Fibroblast of villous mesenchyme (primary cell): ENCODE results near the gene LYSMD3. TPM values are rescaled to one million over a fixed set of nuclear protein-coding genes. Genes with fewer than 3 reads are reported as not detected.

Source experiments
- DNase-seq: peaks from one replicate; pipeline ENCODE4 v3.0.0-alpha.2; 2010; ENCODE audit warnings: low read depth
- H3K4me3 ChIP-seq: 2 replicates; pipeline ENCODE4 v1.5.1; 2011; ENCODE audit warnings: low read depth, mild to moderate bottlenecking, low read length
- total RNA-seq: library from RNA; depleted of rRNA; stranded (reverse); fragments of >200 nt; gene quantifications from 2 replicates; pipeline ENCODE4 v1.2.3, GENCODE V29; 2012
- TF ChIP-seq, protein P1 (sequence below): IDR thresholded peaks from 2 replicates; pipeline ENCODE4 v1.5.1; 2012; ENCODE audit warnings: low read depth, mild to moderate bottlenecking, low read length; ENCODE audit not compliant: insufficient read depth

Gene LYSMD3
- total RNA-seq, 1 donor, result 28.1 TPM

- TF ChIP-seq, protein P1, sequence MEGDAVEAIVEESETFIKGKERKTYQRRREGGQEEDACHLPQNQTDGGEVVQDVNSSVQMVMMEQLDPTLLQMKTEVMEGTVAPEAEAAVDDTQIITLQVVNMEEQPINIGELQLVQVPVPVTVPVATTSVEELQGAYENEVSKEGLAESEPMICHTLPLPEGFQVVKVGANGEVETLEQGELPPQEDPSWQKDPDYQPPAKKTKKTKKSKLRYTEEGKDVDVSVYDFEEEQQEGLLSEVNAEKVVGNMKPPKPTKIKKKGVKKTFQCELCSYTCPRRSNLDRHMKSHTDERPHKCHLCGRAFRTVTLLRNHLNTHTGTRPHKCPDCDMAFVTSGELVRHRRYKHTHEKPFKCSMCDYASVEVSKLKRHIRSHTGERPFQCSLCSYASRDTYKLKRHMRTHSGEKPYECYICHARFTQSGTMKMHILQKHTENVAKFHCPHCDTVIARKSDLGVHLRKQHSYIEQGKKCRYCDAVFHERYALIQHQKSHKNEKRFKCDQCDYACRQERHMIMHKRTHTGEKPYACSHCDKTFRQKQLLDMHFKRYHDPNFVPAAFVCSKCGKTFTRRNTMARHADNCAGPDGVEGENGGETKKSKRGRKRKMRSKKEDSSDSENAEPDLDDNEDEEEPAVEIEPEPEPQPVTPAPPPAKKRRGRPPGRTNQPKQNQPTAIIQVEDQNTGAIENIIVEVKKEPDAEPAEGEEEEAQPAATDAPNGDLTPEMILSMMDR, result no peak
- no peak overlapping the region for H3K4me3 ChIP-seq
- no peak for DNase-seq
Observed at GRCh38 chr5:90557391-90557790, 28.0 kb upstream of the LYSMD3 start.

DNA sequence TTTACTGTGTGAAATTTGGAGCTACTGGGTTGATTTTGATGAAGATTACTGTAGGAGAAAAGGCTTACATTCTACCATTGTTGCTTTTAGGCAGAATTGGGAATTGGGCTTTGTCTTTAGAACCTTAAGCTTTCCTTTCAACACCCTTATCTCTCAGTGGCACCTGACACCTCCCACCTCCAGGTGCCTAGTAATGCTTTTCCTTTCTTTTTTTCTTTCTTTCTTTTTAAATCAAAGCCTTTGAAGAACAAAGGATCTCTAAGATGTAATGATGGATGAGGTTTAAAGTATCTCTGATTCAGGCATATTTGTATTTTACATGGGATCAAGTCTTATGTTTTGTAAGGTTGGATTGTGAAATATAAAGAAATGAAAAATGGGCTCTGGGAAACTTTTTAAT lies 26.3 kb upstream of the LYSMD3 start:
- DNase-seq, result no peak
- no peak overlapping the region for H3K4me3 ChIP-seq
- TF ChIP-seq, protein P1, result no peak

GRCh38 chr5:90554358-90555006 lies 25.1 kb upstream of the LYSMD3 start:
- no peak overlapping the region for H3K4me3 ChIP-seq
- TF ChIP-seq, protein P1, result no peak
- DNase-seq, result no peak

- TF ChIP-seq, protein P1, result no peak
- DNase-seq, result no peak
- H3K4me3 ChIP-seq, result no peak overlapping the region
Observed at GRCh38 chr5:90553711-90554110, 24.3 kb upstream of the LYSMD3 start.

- TF ChIP-seq, protein P1, result no peak
- no peak for DNase-seq
- no peak overlapping the region for H3K4me3 ChIP-seq
Observed at GRCh38 chr5:90551376-90551775, 22.0 kb upstream of the LYSMD3 start.

DNA sequence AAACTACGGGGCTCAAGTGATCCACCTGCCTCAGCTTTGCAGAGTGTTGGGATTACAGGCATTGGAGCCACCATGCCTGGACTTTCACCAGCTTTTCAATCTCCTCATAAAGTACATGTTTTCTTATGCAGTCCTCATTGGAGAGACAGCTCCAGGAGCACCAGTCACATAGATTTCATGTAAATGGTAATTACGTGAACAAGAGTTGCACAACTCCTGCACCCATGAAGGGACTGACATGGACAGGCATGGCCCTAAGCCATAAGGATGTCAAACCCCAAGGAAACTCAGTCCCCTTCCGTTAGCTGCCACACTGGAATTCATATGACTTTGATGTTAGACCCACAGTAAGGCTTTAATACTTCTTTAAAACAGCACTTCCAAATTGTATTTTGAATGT lies 21.6 kb upstream of the LYSMD3 start:
- TF ChIP-seq, protein P1, result no peak
- DNase-seq, result no peak
- H3K4me3 ChIP-seq, result no peak overlapping the region

GRCh38 chr5:90549729-90550275 lies 20.4 kb upstream of the LYSMD3 start:
- TF ChIP-seq, protein P1, result no peak
- no peak for DNase-seq
- H3K4me3 ChIP-seq, result no peak overlapping the region
